ENCODE results near the gene MUC2.
"Not testable (repeated sequence)": the region's sequence is repeated elsewhere in the genome, so short reads cannot be mapped to it uniquely, and the experiment has no call there.

Gene MUC2

DNA sequence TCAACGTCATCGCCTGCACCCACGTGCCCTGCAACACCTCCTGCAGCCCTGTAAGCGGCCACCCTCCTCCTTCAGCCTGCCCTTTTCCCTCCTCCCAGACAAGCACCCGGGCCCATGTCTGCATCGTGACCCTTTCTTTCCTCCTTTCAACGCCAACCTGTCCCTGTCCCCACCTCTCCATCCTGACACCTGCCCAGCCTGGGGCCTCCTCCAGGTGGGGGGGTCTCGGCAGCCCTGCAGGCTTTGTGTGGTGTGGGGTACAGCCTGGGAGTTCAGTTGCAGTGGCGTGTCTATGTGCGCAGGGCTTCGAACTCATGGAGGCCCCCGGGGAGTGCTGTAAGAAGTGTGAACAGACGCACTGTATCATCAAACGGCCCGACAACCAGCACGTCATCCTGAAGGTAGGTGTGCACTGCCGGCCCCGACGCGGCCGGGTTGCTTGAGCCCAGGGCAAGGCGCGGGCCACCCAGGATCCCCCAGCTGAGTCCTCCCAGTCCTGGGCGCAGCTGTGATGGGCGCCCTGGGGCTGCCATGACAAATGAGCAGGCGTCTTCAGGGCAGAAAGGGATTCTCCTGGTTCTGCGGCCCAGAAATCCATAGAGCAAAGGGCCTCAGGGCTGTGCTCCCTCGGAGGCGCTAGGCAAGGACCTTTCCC, 33.7 kb downstream of the MUC2 start:
- DNase-seq: no peak

DNA sequence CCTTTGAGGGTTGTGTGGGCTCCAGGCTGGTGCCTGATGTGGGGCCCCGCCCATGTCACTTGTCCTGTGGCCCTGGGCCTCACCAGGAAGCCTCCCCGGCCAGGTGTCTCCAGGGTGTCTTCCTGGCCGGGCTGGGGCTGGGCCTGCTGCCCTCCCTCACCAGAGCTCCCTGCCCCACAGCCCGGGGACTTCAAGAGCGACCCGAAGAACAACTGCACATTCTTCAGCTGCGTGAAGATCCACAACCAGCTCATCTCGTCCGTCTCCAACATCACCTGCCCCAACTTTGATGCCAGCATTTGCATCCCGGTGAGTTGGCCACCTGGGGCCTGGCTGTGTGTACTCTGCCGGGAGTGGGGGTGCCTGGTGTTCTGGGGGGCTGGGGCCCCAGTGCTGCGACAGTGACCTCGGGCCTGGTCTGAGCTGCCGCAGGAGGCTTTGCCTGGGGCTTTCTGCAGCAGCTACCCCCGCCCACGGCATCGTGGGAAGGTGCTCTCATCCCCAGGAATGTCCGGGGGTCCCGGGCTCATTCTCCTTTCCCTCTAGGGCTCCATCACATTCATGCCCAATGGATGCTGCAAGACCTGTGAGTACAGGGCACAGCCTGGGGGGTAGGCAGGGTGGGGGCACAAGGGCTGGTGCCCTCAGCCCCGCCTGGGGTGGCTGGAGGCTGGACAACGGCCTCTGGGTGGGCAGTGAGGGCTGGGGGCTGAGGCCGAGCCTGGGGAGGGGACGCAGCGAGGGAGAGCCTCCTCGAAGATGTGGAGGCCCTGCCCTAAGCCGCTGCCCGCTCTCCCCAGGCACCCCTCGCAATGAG, 34.6 kb downstream of the MUC2 start:
- no peak for DNase-seq

DNA sequence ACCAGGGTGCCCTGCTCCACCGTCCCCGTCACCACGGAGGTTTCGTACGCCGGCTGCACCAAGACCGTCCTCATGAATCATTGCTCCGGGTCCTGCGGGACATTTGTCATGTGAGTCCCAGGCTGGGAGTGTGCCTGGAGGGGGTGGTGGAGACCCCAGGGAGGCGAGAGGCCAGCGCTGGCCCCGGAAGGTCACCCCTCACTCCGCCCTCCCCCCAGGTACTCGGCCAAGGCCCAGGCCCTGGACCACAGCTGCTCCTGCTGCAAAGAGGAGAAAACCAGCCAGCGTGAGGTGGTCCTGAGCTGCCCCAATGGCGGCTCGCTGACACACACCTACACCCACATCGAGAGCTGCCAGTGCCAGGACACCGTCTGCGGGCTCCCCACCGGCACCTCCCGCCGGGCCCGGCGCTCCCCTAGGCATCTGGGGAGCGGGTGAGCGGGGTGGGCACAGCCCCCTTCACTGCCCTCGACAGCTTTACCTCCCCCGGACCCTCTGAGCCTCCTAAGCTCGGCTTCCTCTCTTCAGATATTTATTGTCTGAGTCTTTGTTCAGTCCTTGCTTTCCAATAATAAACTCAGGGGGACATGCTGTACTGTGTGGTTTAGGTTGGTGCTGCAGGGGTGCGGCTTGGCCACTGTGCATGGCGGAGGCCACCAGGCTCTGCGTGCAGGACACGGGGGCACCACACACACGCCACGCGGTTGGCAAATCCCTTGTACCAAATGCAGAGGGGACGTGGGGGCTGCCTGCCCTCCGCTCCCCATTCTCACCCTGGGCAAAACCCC, 35.4 kb downstream of the MUC2 start:
- no peak for DNase-seq

DNA sequence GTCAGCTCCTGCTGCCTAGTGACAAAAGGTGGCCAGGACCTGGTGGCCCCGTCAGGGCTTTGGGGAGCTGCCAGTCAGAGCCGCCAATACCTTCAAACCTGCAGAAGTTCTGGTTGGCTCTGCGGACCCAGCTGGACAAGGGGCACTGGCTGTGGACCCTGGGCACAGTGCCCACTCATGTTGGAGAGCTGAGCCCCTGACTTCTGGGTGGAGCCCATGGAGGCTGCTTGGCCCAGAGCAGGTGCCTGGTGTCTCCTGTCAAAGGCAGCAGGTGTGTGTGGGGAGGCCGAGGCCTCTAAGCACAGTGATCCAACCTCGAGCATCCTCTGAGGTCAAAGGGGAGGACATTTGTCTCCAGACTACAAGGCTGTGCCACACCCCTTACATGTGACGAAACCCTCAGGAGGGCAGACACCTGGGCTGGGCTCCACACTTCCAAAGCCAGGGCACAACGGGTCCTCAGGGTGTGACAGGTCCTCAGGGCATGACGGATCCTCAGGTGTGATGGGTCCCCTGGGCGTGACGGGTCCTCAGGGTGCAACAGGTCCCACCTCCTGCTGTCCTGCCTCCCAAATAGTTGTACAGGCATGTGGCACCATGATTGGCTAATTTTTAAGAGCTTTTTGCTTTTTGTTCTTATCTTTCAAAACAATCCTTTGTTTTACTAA, 37.0 kb downstream of the MUC2 start:
- no peak for DNase-seq

DNA sequence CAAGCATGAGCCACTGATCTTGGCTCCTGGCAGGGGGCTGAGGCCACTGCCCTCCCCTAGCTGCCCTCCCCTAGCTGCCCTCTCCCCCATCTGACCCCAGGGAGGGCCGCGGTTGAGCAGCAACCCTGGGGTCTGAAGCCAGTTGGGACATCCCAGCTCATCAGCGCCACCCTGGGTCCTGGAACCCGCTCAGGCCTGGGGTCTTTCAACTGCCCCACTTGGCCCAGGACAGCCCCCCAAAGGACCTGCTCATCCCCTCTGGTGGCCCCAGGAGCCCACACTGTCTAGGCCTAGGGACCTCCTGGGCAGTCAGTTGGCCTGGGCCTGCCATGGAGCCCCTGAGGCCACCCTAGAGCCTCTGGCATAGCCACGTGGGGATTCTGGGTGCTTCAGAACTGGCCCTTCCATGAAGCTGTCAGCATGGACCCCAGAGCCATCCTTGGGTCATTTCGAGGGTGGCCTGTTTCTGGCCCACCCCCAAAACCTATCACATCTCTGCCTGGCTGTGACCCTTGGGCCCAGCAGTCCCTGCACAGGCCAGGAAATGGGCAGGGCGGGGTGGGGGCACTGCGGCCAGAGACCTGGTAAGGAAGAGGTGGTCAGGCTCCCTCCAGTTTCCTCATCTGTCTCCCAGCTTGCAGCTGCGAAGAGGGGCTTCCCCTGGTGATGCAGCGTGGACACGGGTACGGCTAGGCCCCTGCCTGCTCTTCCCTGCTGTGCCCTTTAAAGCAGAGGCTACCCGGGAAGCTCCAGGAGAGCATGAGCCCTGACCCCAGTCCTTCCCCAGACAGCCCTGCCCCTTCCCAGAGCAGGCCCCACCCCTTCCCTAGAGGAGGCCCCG, 37.9 kb downstream of the MUC2 start:
- DNase-seq: no peak

DNA sequence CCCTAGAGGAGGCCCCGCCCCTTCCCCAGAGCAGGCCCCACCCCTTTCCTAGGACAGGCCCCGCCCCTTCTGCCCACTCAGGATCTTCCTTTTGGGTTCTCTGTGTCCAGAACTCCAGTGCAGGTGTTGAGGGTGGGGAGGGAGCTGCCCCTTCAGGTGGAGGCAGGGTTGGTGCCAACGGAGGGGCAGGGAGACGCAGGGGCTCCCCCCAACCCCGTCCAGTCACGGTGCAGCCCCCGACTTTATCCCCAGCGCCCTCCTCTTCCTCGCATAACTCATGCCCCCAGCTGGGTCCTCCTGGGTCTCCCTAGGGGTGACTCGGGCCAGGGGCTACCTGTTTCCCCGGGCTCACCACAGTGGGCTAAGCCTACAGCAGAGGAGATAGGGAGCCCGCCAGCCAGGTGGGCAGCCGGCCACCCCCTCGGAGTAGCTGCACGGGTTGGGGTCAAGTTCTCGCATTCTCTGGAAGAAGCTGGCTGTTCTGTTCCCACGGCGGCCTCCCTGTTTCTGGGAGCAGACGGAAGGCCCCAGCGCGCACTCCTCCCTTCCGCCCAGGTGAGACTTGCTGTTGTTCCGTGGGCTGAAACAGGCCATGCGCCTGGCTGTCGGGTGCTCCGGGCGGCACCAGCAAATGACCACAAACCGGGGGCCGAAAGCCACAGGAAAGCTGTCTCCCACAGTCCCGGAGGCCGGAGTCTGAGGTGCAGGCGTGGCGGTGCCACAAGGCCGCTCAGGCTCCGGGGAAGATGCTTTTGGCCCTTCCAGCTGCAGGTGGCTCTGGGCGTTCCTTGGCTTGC, 38.9 kb downstream of the MUC2 start:
- no peak for DNase-seq

DNA sequence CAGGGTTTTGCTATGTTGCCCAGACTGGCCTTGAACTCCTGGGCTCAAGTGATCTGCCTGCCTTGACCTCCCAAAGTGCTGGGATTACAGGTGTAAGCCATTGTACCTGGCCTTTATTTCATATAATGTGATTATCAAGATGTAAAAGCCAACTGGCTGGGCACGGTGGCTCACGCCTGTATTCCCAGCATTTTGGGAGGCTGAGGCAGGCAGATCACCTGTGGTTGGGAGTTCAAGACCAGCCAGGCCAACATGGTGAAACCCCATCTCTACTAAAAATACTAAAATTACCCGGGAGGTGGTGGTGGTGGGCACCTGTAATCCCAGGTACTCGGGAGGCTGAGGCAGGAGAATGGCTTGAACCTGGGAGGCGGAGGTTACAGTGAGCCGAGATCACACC, 40.6 kb downstream of the MUC2 start:
- DNase-seq: not testable (repeated sequence)

DNA sequence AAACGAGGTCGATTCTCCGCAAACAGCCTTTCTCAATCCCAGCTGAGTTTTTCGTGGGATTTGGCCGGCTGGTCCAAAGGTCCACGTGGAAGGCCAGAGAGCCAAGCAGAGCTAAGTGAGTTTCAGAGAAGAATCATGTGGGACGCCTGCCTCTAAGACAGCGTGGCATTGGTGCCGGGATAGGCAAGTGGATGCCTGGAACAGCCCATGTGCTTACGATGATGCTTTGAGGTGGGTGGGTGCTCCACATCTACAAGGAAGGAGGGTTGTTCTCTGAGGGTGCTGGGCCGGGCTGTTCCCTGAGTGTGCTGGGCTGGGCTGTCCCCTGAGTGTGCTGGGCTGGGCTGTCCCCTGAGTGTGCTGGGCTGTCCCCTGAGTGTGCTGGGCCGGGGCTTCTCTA, 41.4 kb downstream of the MUC2 start:
- DNase-seq: no peak

DNA sequence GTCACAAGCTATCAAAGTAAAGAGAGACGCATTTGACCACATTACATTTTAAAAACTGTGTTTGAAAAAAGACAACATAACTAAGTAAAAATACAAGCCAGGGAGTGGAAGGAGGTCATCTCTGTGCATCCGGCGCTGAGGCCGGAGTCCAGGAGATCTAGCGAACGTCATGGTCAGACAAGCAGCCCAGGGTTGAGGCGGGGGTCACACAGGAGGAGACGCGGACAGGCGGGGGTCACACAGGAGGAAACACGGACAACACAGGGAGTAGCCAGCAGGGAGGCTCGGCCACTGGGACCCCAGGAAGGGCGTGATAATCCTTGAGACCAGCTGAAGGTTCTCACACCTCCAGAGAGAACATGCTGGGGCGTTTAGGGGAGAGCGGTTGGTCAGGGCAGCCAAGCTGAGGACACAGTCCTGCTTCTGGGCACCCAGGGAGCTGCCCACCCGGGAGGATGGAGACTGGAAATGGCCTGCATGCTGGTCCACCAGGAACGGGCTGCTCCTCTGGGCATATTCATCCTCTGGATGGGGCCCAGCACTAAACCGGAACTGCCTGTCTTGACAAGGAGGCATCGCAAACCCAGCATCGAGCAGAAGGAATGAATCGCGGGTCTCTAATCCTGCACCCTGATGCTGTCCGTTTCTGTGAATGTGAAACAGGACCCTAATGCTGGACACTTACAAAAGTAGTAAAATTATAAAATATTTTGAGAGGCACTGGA, 42.2 kb downstream of the MUC2 start:
- DNase-seq: no peak

DNA sequence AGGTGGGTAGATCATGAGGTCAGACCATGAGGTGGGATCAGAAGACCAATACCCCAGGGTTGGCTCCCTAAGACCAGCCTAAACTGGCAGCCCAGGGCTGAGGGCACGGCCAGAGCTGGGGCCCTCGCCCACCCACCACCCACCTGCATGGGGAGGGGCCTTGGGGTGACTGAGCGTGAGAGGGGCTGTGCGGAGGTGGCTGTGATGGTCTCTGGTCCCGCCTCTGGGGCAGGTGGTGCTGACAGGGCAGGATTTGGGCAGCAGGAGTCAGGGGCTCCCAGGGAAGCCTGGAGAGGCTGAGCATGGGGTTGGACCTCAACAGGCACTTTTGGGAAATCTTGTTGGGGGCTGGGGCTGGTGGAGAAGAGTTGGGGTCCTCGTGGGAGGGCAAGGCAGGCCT, 43.3 kb downstream of the MUC2 start:
- no peak for DNase-seq

DNA sequence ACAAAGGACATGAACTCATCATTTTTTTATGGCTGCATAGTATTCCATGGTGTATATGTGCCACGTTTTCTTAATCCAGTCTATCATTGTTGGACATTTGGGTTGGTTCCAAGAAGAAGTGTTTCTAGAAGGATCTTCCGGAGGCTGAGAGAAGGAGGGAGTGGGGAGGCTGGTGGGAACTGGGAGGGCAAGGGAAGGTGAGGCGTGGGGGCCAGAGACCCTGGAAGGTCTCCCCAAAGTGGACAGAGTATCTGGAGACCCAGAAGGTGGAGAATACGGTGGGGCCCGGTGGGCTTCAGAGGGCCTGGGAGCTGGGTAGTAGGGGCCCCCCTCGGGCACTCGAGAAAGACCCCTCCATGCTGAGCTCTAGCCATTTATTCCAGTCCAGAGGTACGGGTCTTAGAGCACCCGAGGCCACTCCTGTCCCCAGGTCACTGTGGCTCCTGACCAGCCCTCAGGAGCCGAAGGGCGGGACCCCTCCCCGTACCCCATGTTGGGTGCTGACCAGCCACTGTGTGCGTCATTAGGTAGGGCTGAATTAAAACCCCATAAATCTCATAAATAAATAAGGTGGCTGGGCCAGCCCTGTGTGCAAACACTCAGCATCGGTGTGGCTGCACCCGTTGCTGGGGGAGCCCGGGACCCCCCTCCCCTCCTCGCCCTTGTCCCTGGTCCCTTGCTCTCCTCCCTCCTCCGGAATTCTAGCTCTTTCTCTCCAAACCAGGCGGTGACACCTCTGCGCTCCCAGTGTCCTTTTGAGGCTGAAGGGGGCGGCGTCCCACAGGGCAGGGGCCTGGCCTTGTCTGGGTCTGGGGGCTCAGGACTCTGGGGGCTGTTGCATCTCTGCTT, 44.3 kb downstream of the MUC2 start:
- DNase-seq: no peak

DNA sequence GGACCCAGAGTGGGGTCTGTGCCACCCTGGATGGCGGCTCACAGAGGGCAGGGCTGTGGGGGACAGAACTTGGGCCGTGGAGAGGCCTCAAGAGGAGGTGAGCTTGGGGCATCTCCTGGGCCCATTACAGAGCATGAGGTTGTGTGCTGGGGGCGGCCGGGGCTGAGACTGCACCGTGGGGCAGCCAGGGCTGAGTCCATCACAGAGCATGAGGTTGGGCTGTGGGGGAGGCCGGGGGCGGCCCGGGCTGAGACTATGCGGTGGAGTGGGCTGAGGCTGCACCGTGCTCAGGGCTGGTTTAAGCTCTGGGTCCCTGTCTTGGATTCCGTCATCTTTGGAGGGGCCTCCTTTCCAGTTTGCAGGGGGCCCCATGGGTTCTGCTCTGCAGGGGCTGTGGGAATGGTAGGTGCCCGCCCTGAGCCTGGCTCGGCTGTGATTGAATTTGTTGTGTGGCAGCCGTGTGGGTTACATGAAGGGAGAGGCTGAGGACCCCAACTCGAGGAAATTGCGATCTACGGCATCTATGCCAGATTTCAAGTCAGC, 45.0 kb downstream of the MUC2 start:
- no peak for DNase-seq

DNA sequence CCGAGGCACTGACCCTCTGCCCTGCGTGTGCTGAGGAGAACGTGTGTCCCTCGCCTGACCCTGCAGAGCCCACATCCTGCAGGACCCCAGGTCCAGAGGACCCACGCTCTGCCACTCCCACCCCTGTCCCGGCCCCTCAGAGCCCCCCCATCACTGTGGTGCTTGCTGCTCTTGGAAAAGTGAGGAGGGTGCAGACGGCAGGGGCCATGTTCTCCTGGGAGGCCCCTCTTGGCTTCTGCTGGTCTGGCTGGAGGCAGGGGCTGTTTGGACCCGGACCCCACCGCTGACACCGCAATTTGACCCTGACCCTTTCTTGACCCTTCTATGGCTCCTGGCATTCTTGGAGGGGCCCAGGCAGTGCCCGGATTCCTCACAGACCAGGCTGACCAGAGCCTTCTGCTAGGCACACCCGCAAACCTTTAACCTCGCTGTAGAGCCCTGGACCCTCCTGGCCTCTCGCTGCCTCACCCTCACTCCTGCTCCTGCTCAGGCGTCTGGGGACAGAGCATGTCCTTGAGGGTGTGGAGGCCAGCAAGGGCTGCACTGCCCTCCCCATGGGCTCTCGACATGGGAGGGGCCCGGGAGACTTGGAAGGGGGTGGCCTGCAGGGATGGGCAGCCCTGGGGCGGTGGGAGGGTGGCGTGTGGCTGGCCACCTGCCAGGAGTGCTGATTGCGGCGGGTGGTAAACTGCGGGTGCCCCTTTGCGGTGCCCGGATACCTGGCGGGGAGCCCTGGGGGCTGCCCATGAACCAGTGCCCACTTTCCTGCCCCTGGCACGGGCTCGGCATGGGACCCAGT, 46.1 kb downstream of the MUC2 start:
- no peak for DNase-seq

DNA sequence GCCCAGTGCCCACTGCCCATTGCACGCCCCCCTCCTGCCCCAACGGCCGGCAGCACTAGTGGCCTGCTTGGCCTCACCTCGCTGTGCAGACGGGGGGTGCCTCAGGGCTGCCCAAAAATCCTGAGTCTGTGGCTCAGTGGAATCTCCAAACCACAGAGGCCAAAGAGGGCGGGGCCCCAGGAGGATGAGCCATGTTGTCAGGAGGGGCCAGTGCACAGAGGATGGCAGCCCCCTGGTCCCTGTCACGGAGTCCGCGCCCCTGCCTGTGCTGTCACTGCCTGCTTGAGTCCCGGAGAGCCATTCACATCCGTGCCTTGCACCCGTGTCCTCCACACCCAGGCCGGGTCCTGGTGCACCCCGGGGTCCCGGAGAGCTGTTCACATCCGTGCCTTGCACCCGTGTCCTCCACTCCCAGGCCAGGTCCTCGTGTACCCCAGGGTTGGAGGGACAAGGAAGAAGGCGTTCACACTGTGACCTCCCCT, 46.7 kb downstream of the MUC2 start:
- no peak for DNase-seq

DNA sequence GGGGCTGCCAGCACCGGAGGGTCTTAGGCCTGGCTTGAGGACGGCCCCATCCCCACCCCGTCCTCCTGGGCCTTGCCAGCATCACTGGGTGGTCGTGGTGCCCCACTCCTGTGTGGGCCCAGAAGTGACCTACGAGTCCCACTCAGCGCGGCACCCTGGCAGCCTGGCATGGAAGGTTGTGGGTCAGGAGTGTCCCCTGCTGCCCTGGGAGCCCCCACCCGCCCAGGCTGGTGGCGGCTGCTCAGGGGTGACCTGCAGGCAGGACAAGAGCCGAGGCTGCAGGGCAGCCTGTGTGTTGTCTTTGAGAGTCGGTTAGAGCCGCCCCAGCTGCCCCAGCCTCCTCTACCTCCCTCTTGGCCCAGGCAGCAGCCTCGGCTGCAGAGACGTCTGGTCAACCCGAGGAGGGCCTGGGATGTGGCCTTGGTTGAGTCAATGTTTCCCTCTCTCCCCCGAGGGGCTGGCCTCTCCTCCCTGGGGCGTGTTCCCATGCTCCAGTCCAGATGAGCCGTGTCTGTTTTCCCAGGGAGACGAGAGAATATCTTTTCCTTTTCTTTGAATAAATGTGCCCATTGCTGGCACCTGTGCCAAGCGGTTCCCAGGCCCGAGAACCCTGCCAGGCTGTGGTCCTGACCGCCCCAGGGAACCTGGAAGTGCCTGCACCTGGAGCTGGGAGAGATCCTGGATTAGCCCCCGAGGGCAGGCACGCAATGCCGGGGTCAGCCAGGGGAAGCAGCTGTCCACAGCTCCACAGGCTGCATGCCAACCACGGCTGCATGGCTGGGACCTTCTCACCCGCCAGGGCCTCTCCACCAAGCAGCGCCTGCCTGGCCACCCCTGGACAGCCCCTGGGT, 47.4 kb downstream of the MUC2 start:
- DNase-seq: no peak

DNA sequence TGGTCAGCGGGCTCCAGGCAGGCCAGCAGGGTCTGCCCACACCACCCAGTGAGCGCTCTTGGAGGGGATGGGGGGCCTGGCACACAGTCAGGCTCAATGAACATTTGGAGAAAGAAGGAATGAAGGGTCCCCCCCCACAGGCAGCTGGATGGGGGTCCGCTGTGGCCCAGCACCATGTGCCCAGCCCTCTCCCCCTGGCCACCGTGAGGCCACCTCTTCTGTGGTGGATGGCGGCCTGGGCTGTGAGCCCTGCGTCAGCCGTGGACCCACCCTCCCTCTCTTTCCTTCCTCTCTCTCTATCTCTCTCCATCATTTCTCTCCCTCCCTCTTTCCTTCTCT, 48.0 kb downstream of the MUC2 start:
- no peak for DNase-seq

DNA sequence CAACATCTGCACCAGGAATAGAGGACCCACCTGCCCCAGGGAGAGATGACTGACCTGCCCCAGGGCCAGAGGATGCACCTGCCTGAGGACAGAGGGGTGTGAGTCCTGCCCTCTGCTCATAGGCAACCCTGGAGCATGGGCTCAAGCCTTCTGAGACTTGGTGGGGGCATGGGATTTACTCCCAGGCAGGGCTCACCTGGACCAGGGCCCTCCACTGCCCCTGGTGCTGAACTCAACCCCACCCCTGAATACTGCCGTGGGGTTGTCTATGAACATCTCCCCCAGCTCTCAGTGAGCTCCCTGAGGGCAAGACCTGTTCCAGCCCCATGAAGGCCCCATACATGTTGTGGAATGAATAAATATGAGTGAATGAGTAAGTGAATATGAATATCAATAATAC, 49.3 kb downstream of the MUC2 start:
- DNase-seq: no peak
